Measurements from ENCODE around the gene CDH2.

GRCh38 chr18:28125051-28125450 lies 51.9 kb downstream of the CDH2 start:
- TF ChIP-seq POLR2A (IDR thresholded peaks at IDR 0.05), result no peak
- no peak for TF ChIP-seq CTCF (IDR thresholded peaks at IDR 0.05)

Data from lower leg skin (tissue), 3 donors.